ENCODE measurements around the gene BTAF1. TPM values are rescaled to one million over a fixed set of nuclear protein-coding genes. Genes with fewer than 3 reads are reported as not detected.

Gene BTAF1
- total RNA-seq, 5 donors from 2014 or later (not counting 1 experiment from before 2014, with no cell fraction given): 61.0 to 81.8 (median 66.5) TPM

DNA sequence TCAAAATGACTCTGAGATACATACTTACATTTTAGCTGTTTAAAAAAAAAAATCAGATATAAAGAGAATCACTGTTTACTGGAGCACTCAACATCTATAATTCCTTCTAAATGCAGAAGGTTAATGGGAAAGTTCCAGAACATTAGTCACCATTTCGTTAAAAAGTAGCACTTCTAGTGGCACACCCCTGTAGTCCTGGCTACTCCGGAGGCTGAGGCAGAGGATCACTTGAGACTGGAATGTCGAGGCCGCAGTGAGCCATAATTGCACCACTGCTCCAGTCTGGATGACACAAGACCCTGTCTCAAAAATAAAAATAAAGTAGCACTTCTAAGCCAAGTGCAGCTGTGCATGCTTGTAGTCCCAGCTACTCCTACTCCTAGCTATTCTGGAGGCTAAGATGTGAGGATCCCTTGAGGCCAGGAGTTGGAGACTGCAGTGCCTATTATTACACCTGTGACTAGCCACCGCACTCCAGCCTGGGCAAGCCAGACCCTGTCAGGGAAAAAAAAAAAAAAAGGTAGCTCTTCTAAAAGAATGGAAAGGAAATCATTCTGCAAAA is 16.5 kb upstream of the BTAF1 start:
- Mint-ChIP-seq H3K27ac (peak overlapping the region; percentile 85), H3K9me3 (no peaks in the 10 kb centered on the region), H3K27me3 (no peaks in the 10 kb centered on the region), H3K36me3 (no peaks in the 10 kb centered on the region), H3K4me1 (peaks cover 28 to 36% (median 32%) of the 10 kb centered on the region in 3 donors), H3K4me3 (peak overlapping the region; percentile 83 to 86 (median 85))
- no peaks in the 10 kb centered on the region for H3K27me3 ChIP-seq (replicated peaks in 1 of 2; ENCODE audit: control insufficient read depth in 2 of 2, extremely low read depth in 1 of 2, insufficient read depth in 2 of 2, low read length in 1 of 2)
- H3K9me3 ChIP-seq: no peaks in the 10 kb centered on the region
- H3K27ac ChIP-seq (ENCODE audit: low read length): no peak overlapping the region
- ChIA-PET CTCF (interaction anchor here (0.6 to 3.1 kb wide), 6 partner anchors 17 to 645 kb away, joined by 3 to 21 read pairs (median 6); partner anchors contain the start of gene BTAF1 (in 1 of the 2)), POLR2A (interaction anchor here (0.5 to 1.3 kb wide), 6 partner anchors 29 to 1589 kb away, joined by 3 to 6 read pairs (median 3); partner anchors contain the start of gene TNKS2 (in 1 of the 2))
- DNase-seq (no peak), ATAC-seq (replicated peaks in 1 of 4) (no peak)
- WGBS (ENCODE audit: insufficient coverage): 90% methylated on average over 2 of the region's 5 CpGs
- no peak overlapping the region for H3K4me3 ChIP-seq (ENCODE audit: control insufficient read depth in 1 of 2, extremely low read depth in 1 of 2, low read length in 1 of 2)
- peaks cover 12 to 17% of the 10 kb centered on the region in 2 experiments for H3K4me1 ChIP-seq (ENCODE audit: control insufficient read depth in 1 of 2, extremely low read depth in 1 of 2, insufficient read depth in 2 of 2, low read length in 2 of 2)
- no peaks in the 10 kb centered on the region for H3K36me3 ChIP-seq (ENCODE audit: control insufficient read depth in 2 of 2, extremely low read depth in 1 of 2, insufficient read depth in 1 of 2, low read length in 1 of 2)

DNA sequence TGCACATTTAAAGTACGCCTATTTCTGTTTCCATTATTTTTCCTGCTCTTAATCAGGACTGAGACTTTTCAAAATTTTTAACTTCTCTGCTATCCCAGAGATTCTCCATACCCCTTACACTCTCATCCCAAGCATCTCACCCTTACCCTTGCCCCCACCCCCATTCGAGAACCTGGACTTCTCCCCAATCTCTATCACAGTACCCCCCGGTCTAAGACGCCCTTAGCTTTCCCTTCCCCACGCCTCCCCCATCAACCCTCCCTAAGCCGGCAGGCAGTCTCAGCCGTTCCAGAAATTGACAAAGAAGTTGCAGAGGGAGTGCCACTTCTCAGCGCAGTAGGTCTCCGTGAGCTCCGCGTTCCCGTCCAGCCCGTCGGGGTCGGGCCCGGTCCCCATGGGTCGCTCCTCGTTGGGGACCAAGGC is 15.6 kb upstream of the BTAF1 start:
- Histone ChIP-seq H3K9me3 (no peaks in the 10 kb centered on the region), H3K4me1 (ENCODE audit: control insufficient read depth in 1 of 2, extremely low read depth in 1 of 2, insufficient read depth in 2 of 2, low read length in 2 of 2) (peaks cover 12 to 17% of the 10 kb centered on the region in 2 experiments), H3K36me3 (ENCODE audit: control insufficient read depth in 2 of 2, extremely low read depth in 1 of 2, insufficient read depth in 1 of 2, low read length in 1 of 2) (no peaks in the 10 kb centered on the region), H3K27ac (ENCODE audit: low read length) (peak overlapping the region; percentile 53), H3K4me3 (ENCODE audit: control insufficient read depth in 1 of 2, extremely low read depth in 1 of 2, low read length in 1 of 2) (peak overlapping the region; percentile 63 to 95), H3K27me3 (replicated peaks in 1 of 2; ENCODE audit: control insufficient read depth in 2 of 2, extremely low read depth in 1 of 2, insufficient read depth in 2 of 2, low read length in 1 of 2) (peaks cover 0 to 3% of the 10 kb centered on the region in 2 experiments)
- 10% methylated on average over 17 of the region's 18 CpGs for WGBS (ENCODE audit: insufficient coverage)
- ChIA-PET CTCF (interaction anchor here (0.6 to 3.1 kb wide), 12 partner anchors 9 to 644 kb away, joined by 3 to 21 read pairs (median 3); partner anchors contain the start of gene BTAF1 (in 1 of the 2)), POLR2A (interaction anchor here (0.6 to 1.6 kb wide), 7 partner anchors 14 to 1588 kb away, joined by 3 to 8 read pairs (median 3); partner anchors contain the start of genes BTAF1 (in 2 of the 2) and TNKS2 (in 1 of the 2))
- ATAC-seq (replicated peaks in 1 of 4): no peak
- Mint-ChIP-seq H3K4me3 (peak overlapping the region; percentile 83 to 86 (median 85)), H3K9me3 (no peaks in the 10 kb centered on the region), H3K36me3 (no peaks in the 10 kb centered on the region), H3K4me1 (peaks cover 25 to 29% (median 28%) of the 10 kb centered on the region in 3 donors), H3K27me3 (peaks cover 2% of the 10 kb centered on the region in 2 donors), H3K27ac (peak overlapping the region; percentile 85)
- peak in 2 of 35 experiments; percentile 5 to 21 for DNase-seq

DNA sequence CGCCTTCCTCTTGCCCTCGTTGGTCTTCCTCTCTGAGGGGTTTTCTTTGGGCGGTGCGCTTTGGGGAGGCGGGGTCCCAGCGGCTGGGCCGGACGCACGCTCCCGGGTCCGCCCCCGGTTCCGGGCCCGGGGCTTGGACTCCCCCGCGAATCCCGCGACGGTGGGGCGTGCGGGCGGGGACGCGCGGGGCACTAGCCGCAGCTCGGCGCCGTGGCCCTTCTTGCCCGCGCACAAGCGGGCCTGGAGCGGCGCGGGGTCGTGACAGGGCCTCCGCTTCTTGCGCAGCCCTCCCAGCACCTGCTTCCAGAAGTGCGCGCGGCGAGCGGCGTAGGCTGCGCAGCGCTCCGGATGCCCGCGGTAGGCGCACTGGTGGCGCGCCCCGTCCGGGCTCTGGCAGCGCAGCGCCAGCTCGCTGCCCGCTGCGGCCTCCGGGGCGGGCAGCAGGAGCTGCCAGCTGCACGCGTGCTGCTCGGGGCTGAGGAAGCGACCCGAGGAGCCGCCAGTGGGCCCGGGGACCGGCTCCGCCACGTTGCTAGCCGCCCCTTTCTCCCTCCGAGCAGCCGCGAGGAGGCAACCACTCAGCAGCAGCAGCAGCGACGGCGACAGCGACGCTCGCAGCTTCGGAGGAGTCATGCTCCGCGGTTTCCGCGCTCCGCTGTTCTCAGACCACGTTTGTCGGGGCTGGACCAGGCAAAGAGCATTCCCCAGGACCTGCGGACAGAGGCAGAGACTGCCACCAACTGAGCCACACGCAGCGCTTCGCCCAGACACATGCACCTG is 15.0 kb upstream of the BTAF1 start:
- peak overlapping the region; percentile 86 to 96 (median 90) for H3K4me3 Mint-ChIP-seq
- H3K4me1 ChIP-seq (ENCODE audit: control insufficient read depth in 1 of 2, extremely low read depth in 1 of 2, insufficient read depth in 2 of 2, low read length in 2 of 2): peaks cover 12 to 17% of the 10 kb centered on the region in 2 experiments
- peaks cover 4 to 6% of the 10 kb centered on the region in 2 donors for H3K27me3 Mint-ChIP-seq
- CTCF ChIA-PET: interaction anchor here (0.6 to 3.1 kb wide), 14 partner anchors 9 to 610 kb away, joined by 3 to 21 read pairs (median 4); partner anchors contain the start of genes BTAF1 (in 1 of the 2) and TNKS2 (in 1 of the 2)
- no peaks in the 10 kb centered on the region for H3K9me3 ChIP-seq
- H3K36me3 ChIP-seq (ENCODE audit: control insufficient read depth in 2 of 2, extremely low read depth in 1 of 2, insufficient read depth in 1 of 2, low read length in 1 of 2): no peaks in the 10 kb centered on the region
- no peaks in the 10 kb centered on the region for H3K36me3 Mint-ChIP-seq
- POLR2A ChIA-PET: interaction anchor here (0.6 to 1.6 kb wide), 4 partner anchors 14 to 137 kb away, joined by 3 to 8 read pairs (median 4); partner anchors contain the start of gene BTAF1 (in 2 of the 2)
- under 1% methylated on average over 93 of the region's 93 CpGs for WGBS (ENCODE audit: insufficient coverage)
- DNase-seq (peak; percentile 27 to 83 (median 60)), ATAC-seq (replicated peaks in 1 of 4) (peak; percentile 87 to 91 (median 87))
- H3K27ac Mint-ChIP-seq: peak overlapping the region; percentile 85 to 92
- peaks cover 0 to 3% of the 10 kb centered on the region in 2 experiments for H3K27me3 ChIP-seq (replicated peaks in 1 of 2; ENCODE audit: control insufficient read depth in 2 of 2, extremely low read depth in 1 of 2, insufficient read depth in 2 of 2, low read length in 1 of 2)
- peaks cover 25 to 29% (median 28%) of the 10 kb centered on the region in 3 donors for H3K4me1 Mint-ChIP-seq
- peak overlapping the region; percentile 53 for H3K27ac ChIP-seq (ENCODE audit: low read length)
- no peaks in the 10 kb centered on the region for H3K9me3 Mint-ChIP-seq
- H3K4me3 ChIP-seq (ENCODE audit: control insufficient read depth in 1 of 2, extremely low read depth in 1 of 2, low read length in 1 of 2): peak overlapping the region; percentile 63 to 95

DNA sequence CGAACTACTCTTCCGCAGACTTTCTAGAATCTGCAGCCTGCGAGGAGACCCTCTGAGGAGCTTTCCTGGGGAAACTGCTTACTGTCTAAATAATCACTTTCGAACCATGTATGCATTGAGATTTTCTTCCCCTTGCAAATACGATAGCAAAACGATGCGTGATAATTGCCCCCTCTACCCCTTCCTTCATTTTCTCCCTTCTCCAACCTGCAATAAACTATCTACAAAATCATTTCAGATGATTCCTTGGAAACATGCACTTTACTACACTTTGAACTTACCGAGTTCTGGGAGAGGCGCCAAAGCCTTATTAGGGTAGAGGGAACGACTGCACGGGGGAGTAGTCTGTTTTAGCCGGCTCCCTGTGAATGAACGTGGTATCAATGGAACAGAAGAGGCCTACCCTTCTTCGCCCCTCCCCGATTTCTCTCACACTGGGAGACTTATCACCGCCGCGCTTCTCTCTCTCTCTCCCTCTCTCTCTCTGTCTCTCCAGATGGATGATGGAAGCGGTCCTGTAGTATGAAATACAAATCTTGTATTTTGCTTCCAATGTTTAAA is 14.4 kb upstream of the BTAF1 start, which contains the start of gene FGFBP3:
TSS of gene FGFBP3 (minus strand) at position 370 of the 561 bp plus-strand sequence. CDS start 517 bp downstream, outside the sequence.
- peaks cover 0 to 3% of the 10 kb centered on the region in 2 experiments for H3K27me3 ChIP-seq (replicated peaks in 1 of 2; ENCODE audit: control insufficient read depth in 2 of 2, extremely low read depth in 1 of 2, insufficient read depth in 2 of 2, low read length in 1 of 2)
- no peaks in the 10 kb centered on the region for H3K9me3 ChIP-seq
- peaks cover 12 to 17% of the 10 kb centered on the region in 2 experiments for H3K4me1 ChIP-seq (ENCODE audit: control insufficient read depth in 1 of 2, extremely low read depth in 1 of 2, insufficient read depth in 2 of 2, low read length in 2 of 2)
- 0% methylated on average over 7 of the region's 19 CpGs for WGBS (ENCODE audit: insufficient coverage)
- CTCF ChIA-PET: interaction anchor here (0.6 to 3.1 kb wide), 7 partner anchors 8 to 611 kb away, joined by 3 to 21 read pairs (median 4); partner anchors contain the start of genes BTAF1 (in 1 of the 2) and TNKS2 (in 1 of the 2)
- Mint-ChIP-seq H3K36me3 (no peaks in the 10 kb centered on the region), H3K27ac (peak within 1 kb of the TSS; percentile 82 to 92), H3K4me1 (peaks cover 25 to 29% (median 28%) of the 10 kb centered on the region in 3 donors), H3K27me3 (peaks cover 4 to 6% of the 10 kb centered on the region in 2 donors), H3K9me3 (no peaks in the 10 kb centered on the region), H3K4me3 (peak within 1 kb of the TSS; percentile 84 to 96 (median 90))
- peak; percentile 10 to 27 (median 20) for ATAC-seq (replicated peaks in 1 of 4)
- POLR2A ChIA-PET: interaction anchor here (1.0 to 1.6 kb wide), 2 partner anchors 13 to 15 kb away, joined by 3 to 8 read pairs; partner anchors contain the start of gene BTAF1 (in 1 of the 2)
- peak within 1 kb of the TSS; percentile 18 for H3K27ac ChIP-seq (ENCODE audit: low read length)
- H3K4me3 ChIP-seq (ENCODE audit: control insufficient read depth in 1 of 2, extremely low read depth in 1 of 2, low read length in 1 of 2): peak within 1 kb of the TSS; percentile 63 to 95
- H3K36me3 ChIP-seq (ENCODE audit: control insufficient read depth in 2 of 2, extremely low read depth in 1 of 2, insufficient read depth in 1 of 2, low read length in 1 of 2): no peaks in the 10 kb centered on the region
- DNase-seq: peak in 13 of 35 experiments; percentile 3 to 48 (median 11)

DNA sequence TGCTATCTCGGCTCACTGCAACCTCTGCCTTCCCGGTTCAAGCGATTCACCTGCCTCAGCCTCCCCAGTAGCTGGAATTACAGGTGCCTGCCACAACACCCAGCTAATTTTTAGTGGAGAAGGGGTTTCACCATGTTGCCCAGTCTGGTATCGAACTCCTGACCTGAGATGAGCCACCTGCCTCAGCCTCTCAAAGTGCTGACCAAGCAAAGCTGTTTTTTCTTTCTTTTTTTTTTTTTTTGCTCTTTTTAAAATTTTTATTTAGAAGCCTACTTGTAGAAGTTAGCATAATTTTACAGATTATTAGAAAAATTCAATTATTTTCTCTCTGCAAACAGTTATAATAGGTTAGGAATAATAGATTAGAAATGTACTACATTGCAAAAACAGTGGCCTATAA is 13.1 kb upstream of the BTAF1 start:
- Histone ChIP-seq H3K36me3 (ENCODE audit: control insufficient read depth in 2 of 2, extremely low read depth in 1 of 2, insufficient read depth in 1 of 2, low read length in 1 of 2) (no peaks in the 10 kb centered on the region), H3K4me1 (ENCODE audit: control insufficient read depth in 1 of 2, extremely low read depth in 1 of 2, insufficient read depth in 2 of 2, low read length in 2 of 2) (peaks cover 12 to 17% of the 10 kb centered on the region in 2 experiments), H3K4me3 (ENCODE audit: control insufficient read depth in 1 of 2, extremely low read depth in 1 of 2, low read length in 1 of 2) (no peak overlapping the region), H3K9me3 (no peaks in the 10 kb centered on the region), H3K27ac (ENCODE audit: low read length) (no peak overlapping the region), H3K27me3 (replicated peaks in 1 of 2; ENCODE audit: control insufficient read depth in 2 of 2, extremely low read depth in 1 of 2, insufficient read depth in 2 of 2, low read length in 1 of 2) (peaks cover 0 to 3% of the 10 kb centered on the region in 2 experiments)
- CTCF ChIA-PET: interaction anchor here (0.6 to 6.2 kb wide), 10 partner anchors 14 to 1706 kb away, joined by 3 to 74 read pairs (median 4); partner anchors contain the start of gene BTAF1 (in 1 of the 2)
- no peak overlapping the region for H3K27ac Mint-ChIP-seq
- H3K36me3 Mint-ChIP-seq: no peaks in the 10 kb centered on the region
- ATAC-seq (replicated peaks in 1 of 4): no peak
- H3K4me1 Mint-ChIP-seq: peaks cover 25 to 29% (median 28%) of the 10 kb centered on the region in 3 donors
- DNase-seq: no peak
- POLR2A ChIA-PET: interaction anchor here (0.6 to 1.0 kb wide), 4 partner anchors 13 to 115 kb away, joined by 3 to 12 read pairs (median 9); partner anchors contain the start of genes BTAF1 (in 1 of the 2) and TNKS2 (in 1 of the 2)
- no CpG with 5 or more reads among the region's 4 CpGs for WGBS (ENCODE audit: insufficient coverage)
- H3K9me3 Mint-ChIP-seq: no peaks in the 10 kb centered on the region
- peaks cover 9 to 11% of the 10 kb centered on the region in 2 donors for H3K27me3 Mint-ChIP-seq
- H3K4me3 Mint-ChIP-seq: no peak overlapping the region

Measured in T-cell (primary cell).